Effector memory CD4-positive, alpha-beta T cell (primary cell): ENCODE results near the gene LTA4H.
A peak's percentile ranks its signal among the peaks of the same experiment; 100 is the strongest.

Source experiments
- DNase-seq, 3 donors: peaks; one replicate each; pipeline ENCODE4 v3.0.0-alpha.2; 2020
- H3K27ac ChIP-seq: 2 replicates; pipeline ENCODE4 v1.7.0; 2013; ENCODE audit warnings: mild to moderate bottlenecking, low read length, moderate library complexity; ENCODE audit not compliant: insufficient read depth, poor library complexity, severe bottlenecking
- H3K27me3 ChIP-seq: replicated peaks from 2 replicates; pipeline ENCODE4 v1.7.0; 2013; ENCODE audit warnings: mild to moderate bottlenecking, low read length; ENCODE audit not compliant: insufficient read depth, control insufficient read depth, poor library complexity, severe bottlenecking
- H3K36me3 ChIP-seq: 2 replicates; pipeline ENCODE4 v1.7.0; 2013; ENCODE audit warnings: mild to moderate bottlenecking, low read length, moderate library complexity; ENCODE audit not compliant: control insufficient read depth, insufficient read depth
- H3K4me1 ChIP-seq: 2 replicates; pipeline ENCODE4 v1.7.0; 2013; ENCODE audit warnings: low read length, mild to moderate bottlenecking; ENCODE audit not compliant: control insufficient read depth, insufficient read depth, poor library complexity, severe bottlenecking
- H3K4me3 ChIP-seq: 2 replicates; pipeline ENCODE4 v1.7.0; 2013; ENCODE audit warnings: low read length, low read depth, mild to moderate bottlenecking; ENCODE audit not compliant: insufficient read depth, poor library complexity, severe bottlenecking
- H3K9me3 ChIP-seq: 2 replicates; pipeline ENCODE4 v1.7.0; 2013; ENCODE audit warnings: mild to moderate bottlenecking, low read length, moderate library complexity; ENCODE audit not compliant: control insufficient read depth

The LTA4H gene

DNA sequence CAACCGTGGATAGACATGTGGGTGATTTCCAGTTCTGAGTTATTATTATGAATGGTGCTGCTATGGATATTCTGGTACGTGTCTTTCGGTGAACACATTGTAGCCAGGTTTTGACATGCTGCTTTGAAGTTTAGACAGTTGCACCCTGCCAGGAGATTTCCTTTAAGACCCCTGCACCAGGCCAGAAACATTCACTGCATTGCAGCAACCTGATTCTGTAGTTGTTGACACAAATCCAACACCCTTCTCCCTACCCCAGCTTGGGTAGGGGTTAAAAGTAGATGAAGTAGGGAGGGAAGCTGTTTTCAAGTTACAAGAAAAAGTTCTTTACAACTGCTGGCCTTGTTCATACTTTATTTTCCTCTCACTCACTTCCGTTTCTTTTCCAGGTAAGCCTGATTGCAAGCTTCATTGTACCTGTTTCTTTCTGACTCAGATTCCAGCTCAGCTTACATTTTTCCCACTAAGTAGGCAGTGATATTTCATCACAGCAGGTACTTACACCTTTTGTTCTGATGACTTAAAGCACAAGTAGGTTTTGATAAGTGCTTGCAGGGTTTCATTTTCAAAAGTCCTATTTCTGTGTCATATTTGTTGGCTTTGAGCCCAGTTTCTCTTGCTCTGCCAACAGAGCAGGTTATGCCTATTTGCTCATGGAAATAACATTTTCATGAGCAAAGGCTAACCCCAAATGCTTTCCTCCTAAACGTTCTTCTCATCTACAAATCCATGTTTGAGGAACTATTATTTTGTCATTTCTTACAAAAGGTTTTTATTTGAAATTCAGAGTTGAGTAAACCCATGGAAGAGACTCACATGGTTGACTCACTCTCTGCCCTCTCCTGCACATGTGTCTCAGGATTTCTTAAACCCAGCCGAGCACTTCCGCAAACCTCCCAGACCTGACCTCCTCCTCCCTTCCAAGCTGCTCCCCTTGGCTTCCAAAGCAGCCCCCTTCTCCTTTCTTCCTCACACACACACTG lies 12.1 kb upstream of the LTA4H start:
- H3K36me3 ChIP-seq: no peaks in the 10 kb centered on the region
- H3K4me1 ChIP-seq: peaks cover 30% of the 10 kb centered on the region
- no peak for DNase-seq
- peak overlapping the region; percentile 23 for H3K27ac ChIP-seq
- no peaks in the 10 kb centered on the region for H3K27me3 ChIP-seq
- H3K9me3 ChIP-seq: no peaks in the 10 kb centered on the region
- no peak overlapping the region for H3K4me3 ChIP-seq

DNA sequence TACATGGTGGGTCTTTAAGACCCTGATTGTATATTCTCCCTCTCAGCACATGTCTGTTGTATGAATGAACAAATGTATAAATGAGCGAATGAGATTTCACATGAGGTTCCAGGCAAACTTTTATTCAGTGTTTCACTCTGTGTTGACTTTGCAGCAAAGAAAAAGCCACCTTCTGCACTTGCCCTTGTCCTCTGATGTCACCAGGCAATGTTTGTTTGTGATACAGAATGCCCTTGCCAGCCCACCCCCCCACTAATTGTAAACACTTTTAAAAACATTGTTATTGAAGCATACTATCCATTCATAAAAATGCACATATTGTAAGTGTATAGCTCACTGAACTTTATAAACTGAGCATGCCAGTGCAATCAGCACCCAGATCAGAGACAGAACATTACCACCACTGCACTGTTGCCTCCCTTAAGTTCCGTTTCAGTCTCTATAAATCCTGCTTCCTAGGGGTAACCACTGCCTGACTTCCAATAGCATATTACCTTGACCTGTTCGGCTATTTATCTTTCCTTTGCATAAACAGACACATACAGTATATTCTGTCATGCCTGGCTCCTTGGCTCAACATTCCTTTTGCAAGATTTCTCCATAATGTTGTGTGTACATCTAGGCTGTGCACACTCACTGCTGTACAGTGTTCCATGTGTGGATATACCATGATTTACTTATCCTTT lies 11.3 kb upstream of the LTA4H start:
- Histone ChIP-seq H3K9me3 (no peaks in the 10 kb centered on the region), H3K27ac (peak overlapping the region; percentile 23), H3K4me1 (peaks cover 30% of the 10 kb centered on the region), H3K36me3 (no peaks in the 10 kb centered on the region), H3K4me3 (no peak overlapping the region), H3K27me3 (no peaks in the 10 kb centered on the region)
- DNase-seq: no peak

DNA sequence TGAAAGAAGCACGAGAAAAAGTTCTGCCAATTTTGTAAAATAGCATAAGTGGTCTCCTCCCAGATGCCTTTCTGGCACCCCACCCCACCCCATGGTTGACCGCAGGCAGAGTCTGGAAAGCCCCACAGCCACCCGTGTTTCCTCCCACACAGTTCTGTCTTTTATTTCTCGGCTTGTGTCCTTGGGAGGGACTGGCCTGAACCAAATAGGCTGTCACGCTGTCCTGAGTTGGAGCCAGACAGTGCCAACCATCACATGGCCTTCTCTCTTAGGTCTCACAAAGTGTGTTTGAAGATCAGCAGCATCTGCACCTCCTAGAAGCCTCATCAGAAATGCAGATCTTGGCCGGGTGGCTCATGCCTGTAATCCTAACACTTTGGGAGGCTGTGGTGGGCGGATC lies 10.2 kb upstream of the LTA4H start:
- Histone ChIP-seq H3K9me3 (no peaks in the 10 kb centered on the region), H3K4me3 (no peak overlapping the region), H3K27me3 (no peaks in the 10 kb centered on the region), H3K36me3 (no peaks in the 10 kb centered on the region), H3K27ac (peak overlapping the region; percentile 28), H3K4me1 (peaks cover 30% of the 10 kb centered on the region)
- DNase-seq: peak in 2 of 3 donors; percentile 18 to 43

DNA sequence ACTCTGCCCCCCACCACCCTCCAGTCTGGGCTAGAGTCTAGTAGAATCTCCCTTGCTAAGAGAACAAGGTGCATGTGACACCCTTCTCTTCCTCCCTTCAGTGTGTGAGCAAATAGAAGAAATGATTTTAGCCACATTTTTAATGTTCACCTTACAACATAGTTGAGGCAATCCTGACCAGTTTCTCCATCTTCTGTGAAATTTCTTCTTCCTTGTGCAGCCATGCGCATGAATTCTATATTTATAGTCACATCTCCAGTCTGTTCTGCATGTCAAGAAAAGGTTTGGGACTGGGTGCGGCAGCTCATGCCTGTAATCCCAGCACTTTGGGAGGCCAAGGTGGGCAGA lies 9.5 kb upstream of the LTA4H start:
- no peaks in the 10 kb centered on the region for H3K27me3 ChIP-seq
- H3K4me1 ChIP-seq: peaks cover 30% of the 10 kb centered on the region
- no peak overlapping the region for H3K4me3 ChIP-seq
- H3K27ac ChIP-seq: no peak overlapping the region
- no peak for DNase-seq
- H3K36me3 ChIP-seq: no peaks in the 10 kb centered on the region
- no peaks in the 10 kb centered on the region for H3K9me3 ChIP-seq

DNA sequence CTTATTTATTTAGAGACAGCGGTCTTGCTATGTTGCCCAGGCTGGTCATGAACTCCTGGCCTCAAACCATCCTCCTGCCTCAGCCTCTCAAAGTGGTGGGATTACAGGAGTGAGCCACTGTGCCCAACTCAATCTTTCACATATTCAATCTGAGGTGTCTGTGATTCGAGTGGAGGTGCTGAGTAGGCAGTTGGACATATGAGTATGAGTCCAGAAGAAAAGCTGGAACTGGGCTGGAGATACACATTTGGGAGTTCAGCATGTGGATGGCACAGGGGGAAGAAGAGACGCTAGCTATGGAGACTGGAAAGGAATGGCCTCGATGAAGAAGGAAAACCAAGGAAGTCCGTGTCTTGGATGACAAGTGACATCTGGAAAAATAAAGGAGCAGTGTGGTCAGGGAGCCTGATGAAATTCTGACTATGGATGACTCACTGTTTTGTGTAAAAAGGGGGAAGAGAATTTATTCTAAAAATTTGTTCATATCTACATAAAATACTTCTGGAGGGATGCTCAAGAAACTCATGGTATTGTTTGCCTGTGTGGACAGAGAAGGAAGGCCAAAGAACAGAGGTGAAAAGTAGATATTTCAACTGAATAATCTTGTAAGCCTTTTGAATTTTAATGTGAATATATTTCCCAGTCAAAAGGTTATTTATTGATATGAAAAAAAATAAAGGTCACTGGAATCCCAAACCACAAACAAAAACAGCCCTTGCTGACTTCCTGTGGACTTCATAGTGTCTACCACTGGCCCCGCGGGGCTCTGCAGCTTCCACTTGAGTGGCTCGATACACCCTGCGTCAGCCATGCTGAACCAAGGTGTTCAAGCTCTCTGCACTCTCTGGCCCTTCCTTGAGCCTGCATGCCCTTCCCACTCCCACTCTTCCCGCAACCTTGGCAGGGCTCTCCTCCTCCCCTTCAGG lies 8.9 kb upstream of the LTA4H start:
- no peak for DNase-seq
- no peak overlapping the region for H3K27ac ChIP-seq
- H3K4me3 ChIP-seq: no peak overlapping the region
- H3K36me3 ChIP-seq: no peaks in the 10 kb centered on the region
- no peaks in the 10 kb centered on the region for H3K27me3 ChIP-seq
- H3K4me1 ChIP-seq: peaks cover 30% of the 10 kb centered on the region
- H3K9me3 ChIP-seq: no peaks in the 10 kb centered on the region

DNA sequence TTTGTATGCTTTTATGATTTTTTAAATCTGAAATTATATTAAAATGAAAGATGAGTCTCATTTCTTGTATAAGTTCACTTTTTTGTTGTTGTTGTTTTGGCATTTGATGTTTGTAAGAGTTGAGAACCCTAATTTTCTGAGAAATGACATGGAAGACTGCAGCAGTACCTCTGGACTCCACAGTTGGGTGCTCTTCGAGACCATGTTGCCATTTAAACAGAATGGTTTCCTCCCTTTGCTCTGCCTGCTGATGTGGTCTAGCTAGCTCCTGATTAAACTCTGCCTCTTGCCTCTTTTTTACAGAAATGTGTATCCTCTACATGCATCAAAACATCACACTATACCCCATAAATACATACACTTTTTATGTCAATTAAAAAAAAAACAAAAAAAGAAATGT lies 5.8 kb upstream of the LTA4H start:
- no peak for DNase-seq

DNA sequence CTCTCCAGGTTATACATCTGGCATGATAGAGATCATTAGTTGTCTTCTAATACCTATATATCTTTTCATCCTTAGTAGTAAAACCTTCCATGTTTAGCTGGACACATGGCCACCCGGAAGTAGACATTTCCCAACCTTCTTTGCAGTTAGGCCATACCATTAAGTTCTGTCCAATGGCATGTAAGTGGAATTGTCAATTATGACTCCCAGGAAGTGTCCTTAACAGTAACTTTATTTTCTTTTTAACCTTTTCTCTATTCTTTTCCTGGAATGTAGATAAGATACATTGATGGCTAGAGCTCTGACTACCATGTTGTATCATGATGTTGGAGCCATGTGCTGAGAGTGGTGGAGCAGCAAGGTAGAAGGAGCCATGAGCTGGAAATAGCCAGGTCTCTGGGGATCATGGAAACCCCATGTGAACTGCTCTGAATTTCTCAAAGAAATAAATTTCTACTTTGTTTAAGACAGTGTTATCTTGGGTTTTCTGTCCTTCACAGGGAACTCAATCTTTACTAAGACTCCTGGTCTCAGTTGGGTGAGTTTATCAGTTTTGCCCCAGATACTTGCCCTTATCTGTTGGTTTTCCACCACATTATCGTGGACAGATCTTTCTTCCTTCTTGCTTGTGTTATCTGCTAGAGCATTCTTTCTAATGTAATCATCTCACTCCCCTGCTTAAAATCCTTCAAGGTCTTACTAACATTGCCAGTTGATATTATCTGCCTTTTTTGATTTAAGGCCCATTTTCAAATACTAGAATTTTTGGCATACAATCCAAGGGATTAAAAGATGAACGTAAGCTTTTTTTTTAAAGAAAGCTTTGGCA lies 5.1 kb upstream of the LTA4H start:
- Histone ChIP-seq H3K27me3 (no peaks in the 10 kb centered on the region), H3K36me3 (no peaks in the 10 kb centered on the region), H3K4me1 (peaks cover 7% of the 10 kb centered on the region), H3K9me3 (no peaks in the 10 kb centered on the region), H3K4me3 (no peak overlapping the region), H3K27ac (no peak overlapping the region)
- no peak for DNase-seq

More for the DNA sequence above, 5.8 kb upstream of the LTA4H start:
- no peaks in the 10 kb centered on the region for H3K36me3 ChIP-seq
- no peak overlapping the region for H3K27ac ChIP-seq
- no peaks in the 10 kb centered on the region for H3K9me3 ChIP-seq
- no peak overlapping the region for H3K4me3 ChIP-seq
- no peaks in the 10 kb centered on the region for H3K27me3 ChIP-seq
- peaks cover 10% of the 10 kb centered on the region for H3K4me1 ChIP-seq

DNA sequence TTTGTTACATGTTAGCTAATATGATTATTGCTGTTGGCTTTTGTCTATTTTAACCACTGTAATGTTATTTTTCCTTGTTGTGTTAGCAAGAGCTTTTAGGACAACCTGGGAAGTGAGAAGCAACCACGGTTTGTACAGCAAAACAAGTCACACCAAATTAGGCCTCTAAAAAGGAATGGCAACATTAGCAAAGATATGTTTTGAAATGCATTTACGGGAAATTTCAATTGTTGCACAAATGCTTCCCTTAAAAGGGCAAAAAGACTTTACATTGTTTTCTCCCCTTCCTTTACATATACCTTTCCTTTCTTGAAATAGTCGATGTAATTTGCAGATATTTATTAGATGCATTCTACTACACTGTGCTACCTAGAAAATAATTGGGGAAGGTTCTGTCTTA lies 4.1 kb upstream of the LTA4H start:
- no peaks in the 10 kb centered on the region for H3K9me3 ChIP-seq
- peaks cover 4% of the 10 kb centered on the region for H3K4me1 ChIP-seq
- DNase-seq: no peak
- H3K36me3 ChIP-seq: no peaks in the 10 kb centered on the region
- no peak overlapping the region for H3K4me3 ChIP-seq
- no peaks in the 10 kb centered on the region for H3K27me3 ChIP-seq
- no peak overlapping the region for H3K27ac ChIP-seq

DNA sequence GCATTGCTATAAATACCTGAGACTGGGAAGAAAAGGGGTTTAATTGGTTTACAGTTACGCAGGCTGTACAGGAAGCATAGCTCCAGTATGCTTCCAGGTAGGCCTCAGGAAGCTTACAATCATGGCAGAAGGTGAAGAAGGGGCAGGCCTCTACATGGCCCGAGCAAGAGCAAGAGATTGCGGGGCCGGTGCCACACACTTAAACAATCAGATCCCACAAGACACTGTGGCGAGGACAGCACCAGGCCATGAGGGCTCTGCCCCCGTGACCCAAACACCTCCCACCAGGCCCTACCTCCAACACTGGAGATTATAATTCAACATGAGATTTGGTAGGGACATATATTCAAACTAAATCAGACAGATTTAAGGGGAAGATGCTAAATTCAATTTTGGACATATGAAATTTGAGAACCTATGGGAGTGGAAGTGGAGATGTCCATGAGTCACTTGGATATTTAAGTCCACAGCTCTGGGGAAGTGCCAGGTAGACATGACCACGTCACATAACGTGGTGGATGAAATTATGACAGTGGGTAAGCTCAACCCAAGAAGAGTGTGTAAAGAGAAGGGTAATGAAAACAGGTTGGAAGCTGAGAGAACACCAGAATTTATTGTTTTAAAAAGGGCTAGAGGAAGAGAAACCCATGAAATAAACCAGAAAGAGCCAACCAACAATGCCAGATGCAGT lies 1.5 kb upstream of the LTA4H start:
- Histone ChIP-seq H3K36me3 (no peaks in the 10 kb centered on the region), H3K4me3 (no peak overlapping the region), H3K27me3 (no peaks in the 10 kb centered on the region), H3K27ac (no peak overlapping the region), H3K9me3 (no peaks in the 10 kb centered on the region), H3K4me1 (peaks cover 12% of the 10 kb centered on the region)
- DNase-seq: no peak
